H1 (cell line): ENCODE data around the gene PCDHB3. TPM values are rescaled to one million over a fixed set of nuclear protein-coding genes. Genes with fewer than 3 reads are reported as not detected.

Source experiments
- CTCF ChIA-PET: fragments of 300-600 bp; sonication (Branson Sonifier 250); formaldehyde crosslinking; loops from one replicate; lab custom pipeline; 2021; ENCODE audit not compliant: partially characterized antibody; lab: Charles Lee
- POLR2A ChIA-PET: fragments of 300-600 bp; sonication (Branson Sonifier 250); formaldehyde crosslinking; loops from one replicate; lab custom pipeline; 2021; ENCODE audit warnings: inconsistent platforms; ENCODE audit not compliant: partially characterized antibody; lab: Charles Lee
- DNase-seq, 2 experiments: peaks; one replicate each; pipeline versions ENCODE4 v3.0.0 to v3.0.0-alpha.2; 2010 to 2022; ENCODE audit warnings: low spot score in 2 of 2, low read depth in 1 of 2, mixed read lengths in 1 of 2
- FAIRE-seq: peaks from 2 replicates; lab custom pipeline; 2011; peaks lifted over from hg19 to GRCh38; lab: Jason Lieb, UNC
- H2AFZ ChIP-seq: 2 replicates; pipeline ENCODE4 v1.8.1; 2012; ENCODE audit warnings: low read length, inconsistent platforms
- H2AK5ac ChIP-seq: 2 replicates; pipeline ENCODE4 v1.6.1; 2013; ENCODE audit warnings: low read depth, low read length
- H2BK120ac ChIP-seq: replicated peaks from 2 replicates; pipeline ENCODE3; 2013; ENCODE audit warnings: low read depth, low read length, inconsistent platforms
- H2BK12ac ChIP-seq: 2 replicates; pipeline ENCODE4 v1.6.1; 2013; ENCODE audit warnings: low read depth, low read length
- H2BK15ac ChIP-seq: 2 replicates; pipeline ENCODE4 v1.6.1; 2013; ENCODE audit warnings: low read length
- H2BK20ac ChIP-seq: 2 replicates; pipeline ENCODE4 v1.6.1; 2013; ENCODE audit warnings: low read length
- H2BK5ac ChIP-seq: 2 replicates; pipeline ENCODE4 v1.6.1; 2013; ENCODE audit warnings: low read depth, low read length
- H3K14ac ChIP-seq: 2 replicates; pipeline ENCODE4 v1.6.1; 2013; ENCODE audit warnings: inconsistent platforms; ENCODE audit not compliant: insufficient read length
- H3K18ac ChIP-seq: 2 replicates; pipeline ENCODE4 v1.6.1; 2013; ENCODE audit warnings: low read length; ENCODE audit errors: extremely low read depth
- H3K23ac ChIP-seq: 2 replicates; pipeline ENCODE4 v1.6.1; 2013; ENCODE audit warnings: inconsistent platforms; ENCODE audit not compliant: insufficient read length
- H3K23me2 ChIP-seq: 2 replicates; pipeline ENCODE4 v1.6.1; 2013; ENCODE audit warnings: low read depth, low read length
- H3K27ac ChIP-seq: 2 replicates; pipeline ENCODE4 v1.6.1; 2011; ENCODE audit warnings: low read depth, low read length, inconsistent platforms
- H3K27me3 ChIP-seq, 4 experiments: replicated peaks in 1 of 4; 1 replicate in 1 of 4; 2 replicates in 3 of 4; pipeline versions ENCODE4 v1.6.1 to v1.8.1; 2011 to 2013; ENCODE audit warnings: low read length in 3 of 4, mild to moderate bottlenecking in 3 of 4, inconsistent platforms in 2 of 4, mixed read lengths in 2 of 4, moderate library complexity in 1 of 4; ENCODE audit not compliant: control insufficient read depth in 3 of 4, insufficient read depth in 3 of 4; ENCODE audit errors: extremely low read depth in 1 of 4
- H3K36me3 ChIP-seq, 4 experiments: 2 replicates each; pipeline versions ENCODE4 v1.6.1 to v1.8.1; 2011 to 2013; ENCODE audit warnings: mild to moderate bottlenecking in 4 of 4, low read length in 3 of 4, moderate library complexity in 2 of 4, control low read depth in 1 of 4, inconsistent platforms in 1 of 4; ENCODE audit not compliant: insufficient read depth in 4 of 4, control insufficient read depth in 2 of 4
- H3K4ac ChIP-seq: replicated peaks from 2 replicates; pipeline ENCODE3; 2013; ENCODE audit warnings: low read length, low read depth, mixed read lengths, inconsistent platforms; ENCODE audit not compliant: insufficient read length
- H3K4me1 ChIP-seq, 4 experiments: replicated peaks in 1 of 4; 1 replicate in 1 of 4; 2 replicates in 3 of 4; pipeline versions ENCODE4 v1.6.1 to v1.8.1; 2011 to 2013; ENCODE audit warnings: low read length in 3 of 4, inconsistent platforms in 2 of 4, mixed read lengths in 1 of 4; ENCODE audit not compliant: insufficient read depth in 4 of 4, control insufficient read depth in 3 of 4
- H3K4me2 ChIP-seq, 2 experiments: 2 replicates each; pipeline versions ENCODE4 v1.6.1 to v1.8.1; 2011 to 2013; ENCODE audit warnings: low read depth in 2 of 2, low read length in 2 of 2, control low read depth in 1 of 2, inconsistent platforms in 1 of 2, mild to moderate bottlenecking in 1 of 2; ENCODE audit not compliant: insufficient read depth in 1 of 2
- H3K4me3 ChIP-seq, 4 experiments: fragments of 200-600, 300-600 bp in 1 of 4; sonication (generic), shearing (Covaris generic), sonication (Bioruptor Twin) in 1 of 4; 2 replicates each; pipeline versions ENCODE4 v1.5.1 to v1.8.1; 2011 to 2016; ENCODE audit warnings: low read length in 4 of 4, low read depth in 3 of 4, control low read depth in 2 of 4, inconsistent platforms in 2 of 4, mild to moderate bottlenecking in 2 of 4, mixed read lengths in 1 of 4, moderate library complexity in 1 of 4; ENCODE audit not compliant: insufficient read depth in 2 of 4; ENCODE audit errors: extremely low read depth in 1 of 4
- H3K56ac ChIP-seq: replicated peaks from 2 replicates; pipeline ENCODE3; 2013; ENCODE audit warnings: low read depth, mild to moderate bottlenecking, mixed read lengths, low read length, inconsistent platforms; ENCODE audit not compliant: insufficient read length
- H3K79me1 ChIP-seq: 2 replicates; pipeline ENCODE4 v1.6.1; 2013; ENCODE audit warnings: low read depth, low read length, control low read depth
- H3K79me2 ChIP-seq, 2 experiments: 2 replicates each; pipeline versions ENCODE4 v1.6.1 to v1.8.1; 2012 to 2013; ENCODE audit warnings: low read length in 2 of 2, mild to moderate bottlenecking in 2 of 2, inconsistent platforms in 1 of 2; ENCODE audit not compliant: insufficient read depth in 2 of 2, control insufficient read depth in 1 of 2
- H3K9ac ChIP-seq, 4 experiments: replicated peaks in 1 of 4; 1 replicate in 1 of 4; 2 replicates in 3 of 4; pipeline versions ENCODE4 v1.6.1 to v1.8.1; 2011 to 2013; ENCODE audit warnings: low read depth in 3 of 4, low read length in 3 of 4, control low read depth in 2 of 4, mild to moderate bottlenecking in 2 of 4, moderate library complexity in 2 of 4, inconsistent platforms in 1 of 4; ENCODE audit errors: extremely low read depth in 1 of 4
- H3K9me3 ChIP-seq, 2 experiments: 2 replicates each; pipeline versions ENCODE4 v1.6.1 to v1.8.1; 2012 to 2013; ENCODE audit warnings: mild to moderate bottlenecking in 2 of 2, moderate library complexity in 2 of 2, control low read depth in 1 of 2, inconsistent platforms in 1 of 2, low read depth in 1 of 2, low read length in 1 of 2, mixed read lengths in 1 of 2; ENCODE audit not compliant: insufficient read depth in 2 of 2
- H4K20me1 ChIP-seq, 2 experiments: replicated peaks in 1 of 2; 2 replicates each; pipeline versions ENCODE3 to v1.8.1; 2011 to 2013; ENCODE audit warnings: inconsistent platforms in 2 of 2, low read length in 2 of 2, mild to moderate bottlenecking in 1 of 2; ENCODE audit not compliant: insufficient read depth in 2 of 2, control insufficient read depth in 1 of 2
- H4K5ac ChIP-seq: 2 replicates; pipeline ENCODE4 v1.6.1; 2013; ENCODE audit warnings: low read length, low read depth, mixed read lengths, inconsistent platforms; ENCODE audit not compliant: insufficient read length
- H4K8ac ChIP-seq: 2 replicates; pipeline ENCODE4 v1.8.0; 2013; ENCODE audit warnings: mild to moderate bottlenecking, moderate library complexity, low read length, inconsistent platforms; ENCODE audit not compliant: insufficient read depth; ENCODE audit errors: extremely low read depth
- H4K91ac ChIP-seq: replicated peaks from 2 replicates; pipeline ENCODE3; 2013; ENCODE audit warnings: low read length, mixed read lengths, inconsistent platforms; ENCODE audit not compliant: insufficient read length
- KDM4A ChIP-seq: IDR thresholded peaks from one replicate; pipeline ENCODE4 v1.7.1; 2012; ENCODE audit warnings: low read depth, mild to moderate bottlenecking, moderate library complexity, low read length, inconsistent platforms; ENCODE audit not compliant: severe bottlenecking
- TBP ChIP-seq: IDR thresholded peaks from 2 replicates; pipeline ENCODE4 v1.6.1; 2011; ENCODE audit warnings: low read depth, low read length, improper control_type of control experiment
- TEAD4 ChIP-seq: IDR thresholded peaks from 2 replicates; pipeline ENCODE4 v1.6.1; 2012; ENCODE audit warnings: low read depth, low read length, inconsistent platforms, mixed read lengths
- WGBS, 2 experiments: shearing (Covaris generic) in 1 of 2; methylation state at CpG; one replicate each; pipeline versions ENCODE4 v1.1.6 to v1.1.7; 2013 to 2015; ENCODE audit warnings: low lambda C conversion rate in 2 of 2, mixed read lengths in 2 of 2, inconsistent platforms in 1 of 2, low coverage in 1 of 2, missing lambda C conversion rate in 1 of 2; ENCODE audit not compliant: insufficient replicate concordance in 2 of 2, insufficient coverage in 1 of 2, insufficient read length in 1 of 2; ENCODE audit errors: extremely low coverage in 1 of 2, missing lambda C conversion rate in 1 of 2; 5-methylcytosine and 5-hydroxymethylcytosine counted together
- polyA plus RNA-seq, 7 experiments: library from polyadenylated mRNA; depleted of rRNA in 3 of 7; stranded (reverse) in 5 of 7; unstranded in 2 of 7; fragments of >200 nt in 5 of 7; fragments of 200-250 nt in 2 of 7; gene quantifications; 1 replicate in 5 of 7; 2 replicates in 1 of 7; 4 replicates in 1 of 7; pipeline versions ENCODE4 v1.2.1 to v1.2.3, GENCODE V29; 2011 to 2013; ENCODE audit warnings: missing spikeins in 2 of 7, mixed read lengths in 2 of 7
- total RNA-seq: library from RNA; stranded (reverse); fragmentation: NEBNext Ultra II Directional; extraction: Animal tissue kit (Norgen Biotek cat#: 25700); gene quantifications from 2 replicates; pipeline ENCODE4 v1.2.1, GENCODE V29; 2021
- TF ChIP-seq, protein P1 (sequence below): IDR thresholded peaks from 2 replicates; pipeline ENCODE4 v1.6.1; 2012; ENCODE audit warnings: inconsistent platforms
- TF ChIP-seq, protein P2 (sequence below): IDR thresholded peaks from 2 replicates; pipeline ENCODE4 v1.6.1; 2012; ENCODE audit warnings: inconsistent platforms

Gene PCDHB3
- total and polyA plus RNA-seq, 2 of the 8 experiments (the other 6 are each of a cell fraction or from before 2014, with no cell fraction given) = 1.6 to 3.4 TPM

DNA sequence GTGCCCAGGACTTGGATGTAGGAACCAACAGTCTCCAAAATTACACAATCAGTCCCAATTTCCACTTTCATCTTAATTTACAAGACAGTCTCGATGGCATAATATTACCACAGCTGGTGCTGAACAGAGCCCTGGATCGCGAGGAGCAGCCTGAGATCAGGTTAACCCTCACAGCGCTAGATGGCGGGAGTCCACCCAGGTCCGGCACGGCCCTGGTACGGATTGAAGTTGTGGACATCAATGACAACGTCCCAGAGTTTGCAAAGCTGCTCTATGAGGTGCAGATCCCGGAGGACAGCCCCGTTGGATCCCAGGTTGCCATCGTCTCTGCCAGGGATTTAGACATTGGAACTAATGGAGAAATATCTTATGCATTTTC, 5.0 kb upstream of the PCDHB3 start:
- no peak overlapping the region for H2BK120ac ChIP-seq
- no peak overlapping the region for H3K4ac ChIP-seq
- H2BK15ac ChIP-seq = no peak overlapping the region
- H2AK5ac ChIP-seq = no peak overlapping the region
- no peak overlapping the region for H2BK20ac ChIP-seq
- peaks cover 0 to 10% (median 0%) of the 10 kb centered on the region in 4 experiments; a peak in 2 of 8 replicates for H3K36me3 ChIP-seq
- ChIA-PET POLR2A (interaction anchor here (0.8 to 2.0 kb wide), 15 partner anchors 9 to 275 kb away, joined by 3 to 14 read pairs (median 5); partner anchors contain the start of genes PCDHA11, PCDHA6, PCDHB12 and PCDHB16), CTCF (interaction anchor here (0.6 to 2.8 kb wide), 36 partner anchors 9 to 469 kb away, joined by 3 to 24 read pairs (median 4); partner anchors contain the start of genes PCDHB10, PCDHB12, PCDHB15 and PCDHB16)
- H4K20me1 ChIP-seq = no peaks in the 10 kb centered on the region
- no peak overlapping the region for H3K56ac ChIP-seq
- H2AFZ ChIP-seq = no peak overlapping the region
- H3K18ac ChIP-seq = no peak overlapping the region; the same call in 1 of the 2 replicates
- no peak overlapping the region for H4K8ac ChIP-seq
- peak overlapping the region; percentile 80 to 99 (median 92) for H3K4me3 ChIP-seq
- H2BK5ac ChIP-seq = no peak overlapping the region
- no peak overlapping the region for H4K91ac ChIP-seq
- H3K23me2 ChIP-seq = peaks cover 3% of the 10 kb centered on the region
- H2BK12ac ChIP-seq = no peak overlapping the region
- H3K27ac ChIP-seq = no peak overlapping the region
- H4K5ac ChIP-seq = no peak overlapping the region
- peak overlapping the region; percentile 79 to 80 for H3K4me2 ChIP-seq
- H3K14ac ChIP-seq = no peak overlapping the region
- H3K23ac ChIP-seq = no peak overlapping the region
- no peaks in the 10 kb centered on the region for H3K27me3 ChIP-seq
- H3K79me1 ChIP-seq = no peaks in the 10 kb centered on the region
- DNase-seq (no peak), FAIRE-seq (peak; percentile 55)
- peak overlapping the region; percentile 36 to 98 (median 93) for H3K9ac ChIP-seq
- H3K79me2 ChIP-seq = peaks cover 0 to 19% of the 10 kb centered on the region in 2 experiments; a peak in 3 of 4 replicates
- H3K4me1 ChIP-seq = no peaks in the 10 kb centered on the region; a peak in 4 of 7 replicates
- WGBS, 2 experiments = 58% methylated on average over 12 of the region's 12 CpGs; no CpG with 5 or more reads in 1 of the 2 experiments
- TF ChIP-seq, protein P1, sequence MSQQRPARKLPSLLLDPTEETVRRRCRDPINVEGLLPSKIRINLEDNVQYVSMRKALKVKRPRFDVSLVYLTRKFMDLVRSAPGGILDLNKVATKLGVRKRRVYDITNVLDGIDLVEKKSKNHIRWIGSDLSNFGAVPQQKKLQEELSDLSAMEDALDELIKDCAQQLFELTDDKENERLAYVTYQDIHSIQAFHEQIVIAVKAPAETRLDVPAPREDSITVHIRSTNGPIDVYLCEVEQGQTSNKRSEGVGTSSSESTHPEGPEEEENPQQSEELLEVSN = peak; percentile 70
- TF ChIP-seq TEAD4 (no peak), KDM4A (peak; percentile 1), TBP (no peak)
- TF ChIP-seq, protein P2, sequence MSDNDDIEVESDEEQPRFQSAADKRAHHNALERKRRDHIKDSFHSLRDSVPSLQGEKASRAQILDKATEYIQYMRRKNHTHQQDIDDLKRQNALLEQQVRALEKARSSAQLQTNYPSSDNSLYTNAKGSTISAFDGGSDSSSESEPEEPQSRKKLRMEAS = 0 out of 2 replicates have a peak, but pooled peaks have one; percentile 11
- peaks cover 0 to 7% of the 10 kb centered on the region in 2 experiments; a peak in 1 of 4 replicates for H3K9me3 ChIP-seq
